Muscle of back (tissue), 11 donors: ENCODE measurements around the gene CLEC4E. TPM values are rescaled to one million over a fixed set of nuclear protein-coding genes. Genes with fewer than 3 reads are reported as not detected.
"Not testable (repeated sequence)": the region's sequence is repeated elsewhere in the genome, so short reads cannot be mapped to it uniquely, and the experiment has no call there.

Experiments used
- DNase-seq, 3 donors: peaks; one replicate each; pipeline versions ENCODE4 v3.0.0 to v3.0.0-alpha.2; 2013
- polyA plus RNA-seq, 10 donors: library from polyadenylated mRNA; unstranded; fragments of 120-200 nt; gene quantifications; one replicate each; pipeline ENCODE4 v1.2.1, GENCODE V29; 2013; ENCODE audit not compliant: insufficient read length in 10 of 10

CLEC4E gene
- polyA plus RNA-seq, 10 donors = 0.14 to 0.21 TPM; not detected in 8

- DNase-seq = no peak
These were observed 857 bp upstream of the CLEC4E start for GRCh38 chr12:8541562-8541961.

DNA sequence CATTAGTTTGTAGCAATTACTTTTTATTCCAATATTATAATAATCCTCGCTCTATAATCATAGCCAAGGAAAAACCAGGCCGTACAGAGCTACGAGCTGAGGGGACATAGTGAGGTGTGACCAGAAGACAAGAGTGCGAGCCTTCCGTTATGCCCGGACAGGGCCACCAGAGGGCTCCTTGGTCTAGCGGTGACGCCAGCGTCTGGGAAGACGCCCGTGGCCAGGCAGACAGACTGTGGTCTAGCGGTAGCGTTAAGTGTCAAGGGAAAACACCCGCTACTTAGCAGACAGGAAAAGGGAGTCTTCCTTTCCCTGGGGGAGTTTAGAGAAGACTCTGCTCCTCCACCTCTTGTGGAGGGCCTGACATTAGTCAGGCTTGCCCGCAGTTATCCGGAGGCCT lies 2.9 kb downstream of the CLEC4E start:
- DNase-seq = not testable (repeated sequence)

DNA sequence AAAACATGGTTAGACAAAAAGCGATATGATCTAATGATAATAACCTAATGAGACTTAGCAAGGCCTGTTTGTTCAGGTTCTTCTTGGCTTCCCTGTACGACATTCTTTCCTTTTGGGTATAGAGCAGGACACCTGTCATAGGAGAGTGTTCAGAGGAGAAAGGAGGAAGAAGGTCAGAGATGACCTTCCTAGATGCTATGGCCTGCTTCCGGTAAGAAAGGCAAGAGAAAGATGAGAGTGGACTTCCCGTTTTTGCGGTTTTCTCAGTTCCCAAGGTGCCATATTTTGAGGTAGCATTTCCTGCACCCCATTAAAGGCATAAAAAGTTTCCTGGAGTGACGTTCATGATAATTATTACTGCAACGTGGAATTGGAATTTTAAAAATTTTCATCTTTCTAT lies 8.7 kb downstream of the CLEC4E start:
- no peak for DNase-seq

GRCh38 chr12:8527250-8528130 lies 13.2 kb downstream of the CLEC4E start:
- no peak for DNase-seq

DNA sequence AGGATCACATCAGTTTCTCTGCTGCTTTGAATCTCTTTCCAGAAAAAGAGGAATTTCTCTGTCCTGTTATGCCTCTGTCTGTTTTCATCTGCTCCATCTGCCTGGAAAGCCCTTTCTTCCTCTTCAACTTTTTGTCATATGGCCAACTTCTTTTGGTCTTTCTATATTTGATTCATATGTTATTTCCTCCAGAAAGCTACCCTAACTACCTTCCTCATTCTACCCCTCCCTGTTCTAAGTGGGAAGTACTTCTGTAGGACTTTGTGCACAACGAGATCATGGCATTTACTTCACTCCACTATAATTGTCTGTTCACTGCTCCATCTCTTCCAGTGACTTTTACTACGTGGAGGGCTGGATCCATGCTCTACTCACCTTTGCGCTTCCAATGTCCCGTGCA lies 21.5 kb downstream of the CLEC4E start:
- DNase-seq = no peak

GRCh38 chr12:8517971-8518370 lies 22.7 kb downstream of the CLEC4E start:
- no peak for DNase-seq

GRCh38 chr12:8513256-8513655 lies 27.4 kb downstream of the CLEC4E start, which contains the start of gene CLEC4D:
TSS of gene CLEC4D (plus strand) at chr12:8513503. CDS start at chr12:8513733, 230 bp downstream.
- DNase-seq = no peak

DNA sequence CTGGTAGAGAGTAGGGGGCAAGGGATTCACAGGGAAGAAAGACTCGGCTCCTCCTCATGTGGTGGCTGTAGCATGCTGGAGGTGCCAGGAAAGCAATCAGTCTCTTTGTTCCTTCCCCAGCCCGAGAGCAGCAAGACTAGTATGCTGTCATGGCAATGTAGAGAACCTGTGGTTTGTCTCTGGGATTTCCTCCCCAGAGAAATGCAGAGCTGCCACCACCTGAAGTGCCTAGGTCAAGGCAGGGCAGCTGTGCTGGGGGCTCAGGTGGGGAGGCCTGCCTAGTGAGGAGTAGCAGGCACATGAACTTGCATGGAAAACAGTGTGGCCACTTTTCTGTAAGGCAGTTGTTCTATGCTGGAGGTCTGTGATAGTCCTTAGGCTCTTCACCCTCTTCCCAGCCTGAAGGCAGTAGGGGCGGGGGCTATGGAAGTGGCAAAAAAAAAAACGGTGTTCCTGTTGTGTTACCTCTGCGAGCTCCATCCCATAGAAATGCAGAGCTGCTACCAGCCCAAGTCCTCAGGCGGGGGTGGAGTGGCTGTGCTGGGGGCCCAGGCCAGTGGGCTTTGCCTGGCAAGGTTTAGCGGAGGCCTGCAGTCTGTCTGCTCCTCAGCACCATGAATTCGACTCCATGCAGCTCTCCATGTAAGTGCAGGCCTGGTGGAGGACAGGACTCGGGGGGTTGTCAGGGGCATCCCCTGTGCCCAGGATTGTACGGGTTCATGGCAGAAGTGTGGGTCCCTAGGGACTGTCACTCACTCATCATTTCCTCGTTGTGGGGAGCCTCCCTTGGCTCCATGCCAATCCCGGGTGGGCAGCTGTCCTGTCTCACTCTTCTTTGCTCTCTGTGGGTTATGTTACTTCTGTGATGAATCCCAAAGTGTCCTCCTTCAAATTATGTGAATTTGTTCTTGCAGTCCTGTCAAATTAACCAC lies 31.5 kb downstream of the CLEC4E start:
- no peak for DNase-seq

GRCh38 chr12:8508223-8508622 lies 32.5 kb downstream of the CLEC4E start:
- no peak for DNase-seq

GRCh38 chr12:8507596-8507995 lies 33.1 kb downstream of the CLEC4E start:
- no peak for DNase-seq

GRCh38 chr12:8504351-8504750 lies 36.4 kb downstream of the CLEC4E start:
- DNase-seq = no peak

GRCh38 chr12:8501720-8502119 lies 39.0 kb downstream of the CLEC4E start:
- no peak for DNase-seq

- no peak for DNase-seq
These were observed 41.1 kb downstream of the CLEC4E start for GRCh38 chr12:8499616-8500015.

- not testable (repeated sequence) for DNase-seq
These were observed 44.6 kb downstream of the CLEC4E start for GRCh38 chr12:8496074-8496473.

DNA sequence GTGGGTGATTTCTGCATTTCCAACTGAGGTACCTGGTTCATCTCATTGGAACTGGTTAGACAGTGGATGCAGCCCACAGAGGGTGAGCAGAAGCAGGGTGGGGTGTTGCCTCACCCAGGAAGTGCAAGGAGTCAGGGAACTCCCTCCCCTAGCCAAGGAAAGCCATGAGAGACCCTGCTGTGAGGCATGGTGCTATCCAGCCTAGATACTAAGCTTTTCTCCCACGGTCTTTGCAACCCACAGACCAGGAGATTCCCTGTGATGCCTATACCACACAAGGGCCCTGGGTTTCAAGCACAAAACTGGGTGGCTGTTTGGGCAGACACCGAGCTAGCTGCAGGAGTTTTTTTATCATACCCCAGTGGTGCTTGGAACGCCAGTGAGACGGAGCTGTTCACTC lies 45.0 kb downstream of the CLEC4E start:
- DNase-seq = not testable (repeated sequence)

GRCh38 chr12:8493084-8493483 lies 47.6 kb downstream of the CLEC4E start:
- DNase-seq = peak; percentile 6 to 36 (median 28)

- no peak for DNase-seq
These were observed 48.8 kb downstream of the CLEC4E start for GRCh38 chr12:8491646-8492530.
